PC-9 (cell line): Measurements from ENCODE around the gene ERRFI1. TPM values are rescaled to one million over a fixed set of nuclear protein-coding genes. Genes with fewer than 3 reads are reported as not detected.

Source experiments
- BruUV-seq: library from RNA; stranded (reverse); fragments of 400-500 nt; replicated peaks from 2 replicates; lab custom pipeline; 2021; lab: Mats Ljungman, UMichigan
- CTCF ChIA-PET: fragments of 300-600 bp; sonication (Branson Sonifier 250); formaldehyde crosslinking; loops from one replicate; lab custom pipeline; 2022; ENCODE audit warnings: antibody characterized with exemption; lab: Charles Lee
- POLR2A ChIA-PET: fragments of 300-600 bp; sonication (Branson Sonifier 250); formaldehyde crosslinking; loops from one replicate; lab custom pipeline; 2022; ENCODE audit warnings: antibody characterized with exemption; ENCODE audit not compliant: unreplicated experiment; lab: Charles Lee
- DNase-seq, 2 experiments: peaks; one replicate each; pipeline versions ENCODE4 v3.0.0 to v3.0.0-alpha.2; 2015 to 2022; ENCODE audit warnings: mixed read lengths in 1 of 2
- H2AFZ ChIP-seq: fragments of 200-600 bp; sonication (generic); 2 replicates; pipeline ENCODE4 v1.8.1; 2017; ENCODE audit warnings: antibody characterized with exemption
- H3F3A ChIP-seq: fragments of 200-600 bp; sonication (generic); 2 replicates; pipeline ENCODE4 v1.8.1; 2017; ENCODE audit warnings: antibody characterized with exemption, mild to moderate bottlenecking, low read depth; ENCODE audit not compliant: insufficient read depth
- H3K27ac ChIP-seq: fragments of 200-600 bp; sonication (generic); 2 replicates; pipeline ENCODE4 v1.6.1; 2016; ENCODE audit warnings: mixed run types
- H3K27me3 ChIP-seq: fragments of 200-600 bp; sonication (generic); 2 replicates; pipeline ENCODE4 v1.6.1; 2016; ENCODE audit warnings: low read depth, mixed run types; ENCODE audit not compliant: insufficient read depth
- H3K36me3 ChIP-seq: fragments of 200-600 bp; sonication (generic); 2 replicates; pipeline ENCODE4 v1.6.1; 2016; ENCODE audit warnings: low read depth, mixed run types
- H3K4me1 ChIP-seq: fragments of 200-600 bp; sonication (generic); replicated peaks from 2 replicates; pipeline ENCODE4 v1.6.1; 2016; ENCODE audit warnings: mixed run types; ENCODE audit not compliant: insufficient read depth
- H3K4me2 ChIP-seq: fragments of 200-600 bp; sonication (generic); 2 replicates; pipeline ENCODE4 v1.6.1; 2017; ENCODE audit warnings: mixed run types
- H3K4me3 ChIP-seq: fragments of 200-600 bp; sonication (generic); 2 replicates; pipeline ENCODE4 v1.6.1; 2016; ENCODE audit warnings: mixed run types
- H3K79me2 ChIP-seq: fragments of 200-600 bp; sonication (generic); 2 replicates; pipeline ENCODE4 v1.6.1; 2017; ENCODE audit warnings: low read depth, mixed run types
- H3K9me2 ChIP-seq: fragments of 200-600 bp; sonication (generic); 2 replicates; pipeline ENCODE4 v1.8.1; 2017; ENCODE audit warnings: mild to moderate bottlenecking; ENCODE audit not compliant: insufficient read depth
- H3K9me3 ChIP-seq: fragments of 200-600 bp; sonication (generic); 2 replicates; pipeline ENCODE4 v1.8.1; 2016; ENCODE audit warnings: low read depth; ENCODE audit not compliant: insufficient read depth
- H4K20me1 ChIP-seq: fragments of 200-600 bp; sonication (generic); 2 replicates; pipeline ENCODE4 v1.8.1; 2017; ENCODE audit not compliant: insufficient read depth
- EZH2 ChIP-seq: fragments of 200-600 bp; sonication (generic); IDR thresholded peaks from 2 replicates; pipeline ENCODE4 v1.8.0; 2017; ENCODE audit warnings: antibody characterized with exemption, low read depth
- intact Hi-C: fragments of 100-400 bp; cut with micrococcal nuclease; formaldehyde crosslinking; loops from one replicate; pipeline ENCODE4 v1.10.0; 2022; ENCODE audit not compliant: unreplicated experiment
- total RNA-seq: library from RNA; stranded (reverse); gene quantifications from 2 replicates; pipeline ENCODE4 v1.2.3, GENCODE V29; 2021
- TF ChIP-seq, protein P1 (sequence below): fragments of 200-600 bp; sonication (generic); conservative IDR thresholded peaks from 2 replicates; pipeline ENCODE4 v1.6.1; 2017; ENCODE audit warnings: mixed run types, antibody characterized with exemption, mild to moderate bottlenecking, moderate library complexity

The ERRFI1 gene
- total RNA-seq, 1 experiment from 2014 or later: 44.9 TPM

DNA sequence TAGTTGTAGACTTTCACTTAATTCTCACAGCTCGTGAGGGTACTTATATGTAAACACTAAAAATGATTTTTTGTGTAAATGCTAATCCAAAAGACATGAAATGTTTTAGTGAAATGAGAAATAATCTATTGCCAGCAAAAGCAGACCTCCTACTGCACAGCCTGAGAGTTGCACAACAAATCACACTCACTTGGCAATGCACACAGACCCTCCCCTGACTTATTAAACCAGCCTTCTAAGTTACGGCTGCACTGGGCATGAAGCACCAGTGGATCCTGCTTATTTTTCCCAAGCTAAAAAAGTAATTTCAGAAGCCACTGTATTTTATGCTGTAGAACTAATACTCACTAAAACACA lies 10.3 kb downstream of the ERRFI1 start:
- H3K4me3 ChIP-seq: peak overlapping the region; percentile 91; the same call in 1 of the 2 replicates
- TF ChIP-seq, protein P1, sequence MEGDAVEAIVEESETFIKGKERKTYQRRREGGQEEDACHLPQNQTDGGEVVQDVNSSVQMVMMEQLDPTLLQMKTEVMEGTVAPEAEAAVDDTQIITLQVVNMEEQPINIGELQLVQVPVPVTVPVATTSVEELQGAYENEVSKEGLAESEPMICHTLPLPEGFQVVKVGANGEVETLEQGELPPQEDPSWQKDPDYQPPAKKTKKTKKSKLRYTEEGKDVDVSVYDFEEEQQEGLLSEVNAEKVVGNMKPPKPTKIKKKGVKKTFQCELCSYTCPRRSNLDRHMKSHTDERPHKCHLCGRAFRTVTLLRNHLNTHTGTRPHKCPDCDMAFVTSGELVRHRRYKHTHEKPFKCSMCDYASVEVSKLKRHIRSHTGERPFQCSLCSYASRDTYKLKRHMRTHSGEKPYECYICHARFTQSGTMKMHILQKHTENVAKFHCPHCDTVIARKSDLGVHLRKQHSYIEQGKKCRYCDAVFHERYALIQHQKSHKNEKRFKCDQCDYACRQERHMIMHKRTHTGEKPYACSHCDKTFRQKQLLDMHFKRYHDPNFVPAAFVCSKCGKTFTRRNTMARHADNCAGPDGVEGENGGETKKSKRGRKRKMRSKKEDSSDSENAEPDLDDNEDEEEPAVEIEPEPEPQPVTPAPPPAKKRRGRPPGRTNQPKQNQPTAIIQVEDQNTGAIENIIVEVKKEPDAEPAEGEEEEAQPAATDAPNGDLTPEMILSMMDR: no peak
- no peak for TF ChIP-seq EZH2
- no TSS peak for BruUV-seq
- no peak overlapping the region for H2AFZ ChIP-seq
- H3K9me2 ChIP-seq: no peaks in the 10 kb centered on the region
- H3K27me3 ChIP-seq: no peaks in the 10 kb centered on the region
- peaks cover 100% of the 10 kb centered on the region for H3K79me2 ChIP-seq
- ChIA-PET POLR2A (interaction anchor here (0.6 kb wide), 2 partner anchors 81 to 247 kb away, joined by 3 to 4 read pairs; no protein-coding TSS in a partner anchor), CTCF (interaction anchor here (1.0 to 1.3 kb wide), 2 partner anchors 298 to 327 kb away, joined by 3 to 8 read pairs; no protein-coding TSS in a partner anchor)
- intact Hi-C loops: loop anchor here (1.0 to 5.0 kb wide), 5 partner anchors 33 to 299 kb away; no protein-coding TSS in a partner anchor
- no peaks in the 10 kb centered on the region for H3K9me3 ChIP-seq
- peak overlapping the region; percentile 91 for H3K4me2 ChIP-seq
- H4K20me1 ChIP-seq: peaks cover 94% of the 10 kb centered on the region
- peaks cover 69% of the 10 kb centered on the region for H3K36me3 ChIP-seq
- peaks cover 76% of the 10 kb centered on the region for H3K4me1 ChIP-seq
- peaks cover 98% of the 10 kb centered on the region for H3F3A ChIP-seq
- DNase-seq: no peak
- peak overlapping the region; percentile 90 for H3K27ac ChIP-seq

DNA sequence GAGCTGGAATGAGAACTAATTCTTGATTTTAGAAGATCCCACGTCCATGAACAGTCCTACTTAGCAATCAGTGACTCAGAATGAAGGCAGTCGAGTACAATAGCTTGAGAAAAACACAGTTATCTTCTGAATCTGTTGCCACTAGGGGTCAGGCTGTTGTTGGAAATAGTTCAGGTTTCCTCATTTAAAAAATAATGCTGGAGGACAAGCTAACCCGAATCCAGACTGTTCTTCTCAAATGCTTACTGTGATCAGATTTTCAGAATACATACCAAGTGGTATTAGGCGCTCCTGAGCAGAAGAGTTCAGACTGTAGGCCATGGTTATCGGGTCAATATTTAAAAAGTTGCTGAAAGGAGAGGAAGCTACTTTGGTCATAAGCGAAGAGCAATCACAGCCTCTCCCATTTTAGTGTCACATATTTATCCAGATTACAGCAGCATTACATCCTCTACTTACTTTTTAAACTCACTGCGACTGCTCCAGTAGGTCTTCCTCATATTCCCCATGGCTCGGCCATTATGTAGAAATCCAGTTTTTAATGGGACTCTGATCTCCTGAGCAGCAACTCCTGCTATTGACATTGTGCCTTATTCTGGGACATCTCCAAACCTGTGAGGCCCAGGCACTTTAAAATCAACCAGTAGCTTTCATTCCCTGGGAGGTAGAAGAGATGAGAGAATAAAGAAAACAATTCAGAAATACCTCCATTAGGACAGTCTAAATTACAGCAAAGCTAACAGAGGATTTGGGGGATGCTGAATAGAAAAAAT lies 10.9 kb downstream of the ERRFI1 start:
- TF ChIP-seq, protein P1: peak; percentile 70
- no peak for TF ChIP-seq EZH2
- peak overlapping the region; percentile 91 for H3K4me2 ChIP-seq
- H3K36me3 ChIP-seq: peaks cover 73% of the 10 kb centered on the region
- H3K9me3 ChIP-seq: no peaks in the 10 kb centered on the region
- no peak overlapping the region for H2AFZ ChIP-seq
- peaks cover 100% of the 10 kb centered on the region for H3K79me2 ChIP-seq
- H3K9me2 ChIP-seq: no peaks in the 10 kb centered on the region
- peaks cover 90% of the 10 kb centered on the region for H4K20me1 ChIP-seq
- ChIA-PET POLR2A (interaction anchor here (0.5 to 1.0 kb wide), 5 partner anchors 13 to 186 kb away, joined by 3 to 7 read pairs (median 4); no protein-coding TSS in a partner anchor), CTCF (interaction anchor here (0.6 to 1.3 kb wide), 7 partner anchors 13 to 328 kb away, joined by 3 to 8 read pairs (median 3); no protein-coding TSS in a partner anchor)
- H3K27ac ChIP-seq: peak overlapping the region; percentile 90
- intact Hi-C loops: loop anchor here (1.0 to 5.0 kb wide), 4 partner anchors 32 to 299 kb away; no protein-coding TSS in a partner anchor
- peak overlapping the region; percentile 91; the same call in 1 of the 2 replicates for H3K4me3 ChIP-seq
- H3K4me1 ChIP-seq: peaks cover 75% of the 10 kb centered on the region
- peaks cover 98% of the 10 kb centered on the region for H3F3A ChIP-seq
- no peaks in the 10 kb centered on the region for H3K27me3 ChIP-seq
- BruUV-seq: no TSS peak
- DNase-seq: peak; percentile 58 to 72

DNA sequence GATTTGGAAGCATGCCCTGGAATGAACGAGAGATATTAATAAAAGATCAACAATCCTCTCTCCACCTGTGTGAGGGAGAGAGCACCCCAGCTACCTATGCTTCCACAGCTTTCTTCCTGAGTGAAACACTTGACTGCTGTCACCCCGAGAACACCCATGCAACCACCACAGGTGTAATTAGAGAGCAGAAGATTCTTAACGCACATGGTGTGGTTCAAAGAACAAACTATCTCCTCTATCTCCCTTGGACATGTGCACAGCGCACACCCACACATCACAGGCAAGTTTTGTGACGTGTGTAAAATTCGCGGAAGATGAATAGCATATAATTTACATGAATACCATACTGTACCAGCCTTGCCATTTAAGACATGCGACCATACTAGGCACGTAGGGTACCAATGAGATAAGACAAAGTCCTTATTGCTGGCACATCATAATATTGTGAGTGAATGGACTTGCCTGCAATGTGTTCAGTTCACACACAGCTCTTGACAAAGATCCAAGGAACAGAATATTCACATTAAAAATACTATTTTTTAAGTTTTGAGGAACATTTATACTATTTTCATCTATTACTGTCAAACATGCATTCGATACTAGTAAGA lies 11.6 kb downstream of the ERRFI1 start:
- Histone ChIP-seq H3K4me1 (peaks cover 70% of the 10 kb centered on the region), H3K36me3 (peaks cover 69% of the 10 kb centered on the region), H3K27ac (peak overlapping the region; percentile 90), H3K4me3 (no peak overlapping the region), H3K27me3 (no peaks in the 10 kb centered on the region), H3F3A (peaks cover 98% of the 10 kb centered on the region), H3K9me3 (no peaks in the 10 kb centered on the region), H3K9me2 (no peaks in the 10 kb centered on the region), H3K4me2 (peak overlapping the region; percentile 91), H3K79me2 (peaks cover 97% of the 10 kb centered on the region), H2AFZ (no peak overlapping the region), H4K20me1 (peaks cover 86% of the 10 kb centered on the region)
- CTCF ChIA-PET: interaction anchor here (1.0 to 1.3 kb wide), 4 partner anchors 14 to 329 kb away, joined by 3 to 8 read pairs (median 3); no protein-coding TSS in a partner anchor
- TF ChIP-seq, protein P1: no peak
- TF ChIP-seq EZH2: no peak
- DNase-seq: no peak
- POLR2A ChIA-PET: interaction anchor here (0.5 to 1.0 kb wide), 4 partner anchors 14 to 187 kb away, joined by 3 to 7 read pairs (median 4); no protein-coding TSS in a partner anchor
- no TSS peak for BruUV-seq
- intact Hi-C loops: loop anchor here (2.0 kb wide), 1 partner anchor 32 kb away; no protein-coding TSS in a partner anchor
